Activated naive CD4-positive, alpha-beta T cell treated with Interleukin-2 at 50 U/mL for 16 hours (primary cell): ENCODE measurements around the gene GPR143.
A peak's percentile ranks its signal among the peaks of the same experiment; 100 is the strongest.

Experiments
- DNase-seq: peaks from one replicate; pipeline ENCODE4 v3.0.0-alpha.2; 2020

GPR143 gene

DNA sequence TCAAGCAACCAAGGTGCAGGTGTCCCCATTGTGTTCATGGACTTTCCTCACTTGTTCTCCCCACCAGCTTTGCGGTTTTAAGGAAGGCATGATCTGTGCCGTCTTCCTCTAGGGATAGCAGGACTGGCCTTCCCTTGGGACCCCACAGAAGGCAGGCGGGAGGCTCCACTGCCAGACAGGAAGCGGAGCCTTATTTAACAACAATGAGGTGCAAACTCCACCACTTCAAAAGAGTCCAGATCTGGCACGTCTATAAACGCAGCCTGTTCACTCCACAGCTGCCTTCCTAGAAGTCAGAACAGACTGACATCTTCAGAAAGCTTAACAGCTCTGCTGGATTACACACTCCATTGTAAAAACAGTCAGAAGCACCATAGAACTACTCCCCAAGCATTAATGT lies 1.7 kb upstream of the GPR143 start:
- DNase-seq, result no peak

DNA sequence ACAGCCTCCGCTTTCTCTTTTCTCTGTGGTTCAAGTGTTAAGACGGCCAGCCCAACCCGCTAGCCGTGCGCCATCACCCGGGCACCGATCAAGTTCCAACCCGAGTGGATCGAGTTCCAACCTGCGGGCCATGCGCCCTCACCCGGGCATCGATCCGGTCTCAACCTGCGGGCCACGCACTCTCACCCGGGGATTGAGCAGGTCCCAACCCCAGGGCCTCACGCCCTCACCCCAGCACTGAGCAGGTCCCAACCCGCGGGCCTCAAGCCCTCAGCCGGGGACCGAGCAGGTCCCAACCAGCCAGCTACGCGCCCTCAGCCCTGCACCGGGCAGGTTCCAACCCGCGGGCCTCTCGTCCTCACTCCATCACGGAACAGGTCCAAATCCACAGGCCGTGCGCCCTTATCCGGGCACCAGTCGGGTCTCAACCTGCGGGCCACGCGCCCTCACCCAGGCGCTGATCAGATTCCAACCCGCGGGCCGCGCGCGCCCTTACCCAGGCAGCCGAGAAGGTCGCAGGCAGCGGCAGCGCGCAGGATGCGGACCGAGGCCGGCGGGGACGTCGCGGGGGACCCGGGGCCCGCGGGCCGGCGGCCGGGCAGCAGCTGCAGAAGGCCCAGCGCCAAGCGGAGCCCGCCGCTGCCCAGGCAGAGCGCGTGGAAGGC lies 443 bp downstream of the GPR143 start:
- no peak for DNase-seq

DNA sequence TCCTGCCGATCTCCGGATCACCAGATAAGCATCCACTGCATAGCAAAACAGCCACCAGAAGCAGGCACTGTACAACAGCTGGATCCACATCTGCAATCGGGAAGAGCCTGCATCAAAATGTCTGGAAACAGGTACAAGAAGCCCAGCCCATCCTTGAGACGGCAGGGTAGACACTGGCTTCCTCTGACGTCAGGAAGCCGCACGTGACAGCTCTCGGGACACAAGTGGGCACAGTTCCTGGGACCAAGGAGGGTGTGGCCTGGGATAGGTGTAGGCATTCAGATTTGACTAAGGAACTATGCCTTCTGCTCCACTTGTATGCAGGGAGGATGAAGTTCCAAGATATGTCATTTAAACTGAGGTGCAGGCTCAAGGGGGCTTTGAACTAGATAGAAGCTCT lies 6.3 kb downstream of the GPR143 start:
- no peak for DNase-seq

DNA sequence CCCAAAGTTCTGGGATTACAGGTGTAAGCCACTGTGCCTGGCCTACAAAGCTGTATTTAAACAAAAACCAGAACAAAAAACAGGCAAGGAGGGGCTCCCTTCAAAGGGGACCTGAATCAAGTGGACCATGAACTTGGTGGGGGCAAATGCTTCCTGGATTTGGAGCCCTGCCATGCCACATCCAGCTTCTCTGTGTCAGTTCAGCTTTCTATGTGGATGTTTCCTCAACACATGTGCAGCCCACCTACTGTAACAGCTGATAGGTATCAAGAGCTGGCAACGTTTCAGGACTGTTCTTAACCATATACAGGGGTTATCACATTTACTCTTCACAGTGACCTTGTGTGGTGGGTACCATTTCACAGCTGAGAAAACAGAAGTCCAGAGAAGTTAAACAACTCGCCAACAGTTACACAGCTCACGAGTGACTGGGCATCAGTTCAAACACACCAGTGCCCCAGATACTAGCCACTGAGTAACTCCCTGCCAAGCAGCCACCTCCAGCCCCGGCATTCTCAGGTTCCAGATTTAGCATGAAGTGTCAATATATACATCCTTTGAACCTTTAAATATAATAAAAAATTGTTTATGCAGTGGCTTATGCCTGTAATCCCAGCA lies 7.5 kb downstream of the GPR143 start:
- DNase-seq, result no peak

DNA sequence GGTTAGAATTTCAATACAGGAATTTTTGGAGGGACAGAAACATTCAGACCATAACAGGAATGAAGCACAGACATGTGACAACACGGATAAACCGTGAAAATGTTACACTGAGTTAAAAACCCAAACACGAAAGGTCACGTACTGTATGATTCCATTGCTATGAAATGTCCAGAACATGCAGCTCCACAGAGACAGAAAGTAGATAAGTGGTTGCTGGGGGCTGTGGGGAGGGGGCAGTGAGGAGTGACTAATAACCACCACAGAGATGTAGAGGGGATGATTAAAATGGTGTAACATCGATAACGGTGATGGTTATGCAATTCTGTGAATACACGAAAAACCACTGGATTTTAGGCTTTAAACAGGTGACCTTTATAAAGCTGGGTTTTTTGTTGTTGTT lies 8.3 kb downstream of the GPR143 start:
- DNase-seq, result no peak

DNA sequence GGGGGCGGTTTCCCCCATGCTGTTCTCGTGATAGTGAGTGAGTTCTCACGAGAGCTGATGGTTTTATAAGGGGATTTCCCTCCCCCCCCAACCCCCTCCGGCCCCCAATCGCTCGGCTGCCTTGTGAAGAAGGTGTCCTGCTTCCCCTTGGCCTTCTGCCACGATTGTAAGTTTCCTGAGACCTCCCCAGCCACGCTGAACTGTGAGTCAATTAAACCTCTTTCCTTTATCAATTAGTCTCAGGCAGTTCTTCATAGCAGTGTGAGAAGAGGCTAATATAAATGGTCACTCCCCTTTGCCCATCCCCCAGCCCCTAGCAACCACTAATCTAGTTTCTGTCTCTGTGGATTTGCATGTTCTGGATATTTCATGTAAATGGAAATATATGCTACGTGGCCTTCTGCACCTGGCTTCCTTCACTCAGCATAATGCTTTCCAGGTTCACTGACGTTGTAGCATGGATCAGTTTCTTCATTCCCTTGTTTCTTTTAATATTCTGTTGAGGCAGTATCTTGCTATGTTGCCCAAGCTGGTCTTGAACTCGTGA lies 16.4 kb downstream of the GPR143 start:
- no peak for DNase-seq

DNA sequence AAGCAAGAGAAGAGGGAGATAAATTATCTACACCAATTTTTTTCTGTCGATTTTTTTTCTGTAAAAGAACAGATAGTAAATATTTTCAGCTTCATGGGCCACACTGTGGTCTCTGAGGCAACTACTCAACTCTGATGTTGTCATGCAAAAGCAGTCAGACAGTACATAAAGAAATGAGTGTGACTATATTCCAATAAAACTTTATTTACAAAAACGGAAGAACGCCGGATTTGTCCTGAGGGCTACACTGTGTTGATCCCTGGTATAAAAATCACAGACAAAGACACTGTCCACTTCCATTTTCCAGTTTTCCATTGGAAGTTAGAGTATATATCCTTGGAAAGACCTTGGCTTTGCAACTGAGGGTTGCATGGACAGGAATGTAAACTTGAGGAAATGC lies 18.0 kb downstream of the GPR143 start:
- DNase-seq, result no peak

DNA sequence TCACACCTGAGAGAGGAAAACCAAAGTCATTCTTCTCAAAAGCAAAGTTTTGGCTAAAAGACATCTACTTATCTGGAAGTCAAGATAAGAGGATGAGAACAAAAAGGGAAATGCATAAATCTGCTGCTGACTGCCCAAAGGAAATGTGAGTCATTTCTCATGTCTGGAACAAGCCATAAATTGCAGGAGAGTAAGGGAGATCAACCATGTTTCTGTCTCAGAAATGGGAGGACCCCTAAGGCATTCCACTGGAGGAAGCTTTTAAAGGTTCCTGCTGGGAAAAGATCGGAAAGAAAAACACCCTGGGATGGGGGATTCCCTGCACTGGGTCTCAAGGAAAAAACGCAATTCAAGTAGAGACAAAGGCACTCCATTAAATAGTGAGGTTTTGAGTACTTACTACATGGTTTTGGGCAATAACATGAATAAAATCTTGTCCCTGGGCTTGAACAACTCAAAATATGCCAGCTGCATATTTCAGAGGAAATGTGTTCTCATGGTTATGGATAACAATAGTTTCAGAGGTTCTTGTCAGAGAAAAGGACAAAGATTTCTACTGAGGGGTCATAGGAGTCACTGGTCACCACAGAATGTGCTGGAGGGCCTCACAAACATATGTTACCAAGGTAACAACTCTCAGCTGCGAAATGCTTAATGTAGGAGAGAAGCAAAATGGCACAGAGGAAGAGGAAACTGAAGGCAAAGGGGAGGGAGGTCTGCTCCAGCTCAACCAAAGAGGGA lies 19.3 kb downstream of the GPR143 start:
- no peak for DNase-seq

DNA sequence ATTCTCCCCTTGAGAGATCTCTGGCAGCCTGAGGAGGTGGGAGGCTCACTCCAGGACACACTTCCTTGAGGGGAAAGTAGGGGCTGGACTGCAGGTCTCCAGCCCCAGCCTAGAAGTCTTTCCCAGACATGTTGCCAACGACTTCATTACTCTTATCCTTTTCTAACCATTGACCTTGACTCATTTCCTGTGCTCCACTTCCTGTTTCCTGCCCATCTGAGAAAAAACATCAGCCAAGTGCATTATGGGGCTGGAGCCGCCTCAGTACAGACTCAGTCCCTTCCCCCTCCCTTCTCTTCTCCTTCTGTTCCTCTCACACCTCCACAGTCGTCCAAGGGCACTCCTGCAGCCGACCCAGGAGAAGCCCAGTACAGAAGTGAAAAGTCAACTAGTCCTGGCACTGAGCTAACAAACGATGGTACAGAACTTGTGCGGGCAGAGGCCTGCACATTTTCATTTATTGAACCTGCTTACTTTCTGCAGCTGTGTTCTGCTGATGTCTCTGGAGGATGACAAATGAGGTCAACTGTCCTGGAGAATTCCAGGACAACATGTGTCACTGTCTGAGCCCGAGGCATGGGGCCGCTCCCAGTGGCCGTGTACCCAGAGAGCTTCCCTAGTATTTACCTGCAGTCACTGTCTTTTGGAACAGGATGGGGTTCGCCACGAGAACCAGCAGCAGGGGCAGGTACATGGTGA lies 20.1 kb downstream of the GPR143 start:
- no peak for DNase-seq

DNA sequence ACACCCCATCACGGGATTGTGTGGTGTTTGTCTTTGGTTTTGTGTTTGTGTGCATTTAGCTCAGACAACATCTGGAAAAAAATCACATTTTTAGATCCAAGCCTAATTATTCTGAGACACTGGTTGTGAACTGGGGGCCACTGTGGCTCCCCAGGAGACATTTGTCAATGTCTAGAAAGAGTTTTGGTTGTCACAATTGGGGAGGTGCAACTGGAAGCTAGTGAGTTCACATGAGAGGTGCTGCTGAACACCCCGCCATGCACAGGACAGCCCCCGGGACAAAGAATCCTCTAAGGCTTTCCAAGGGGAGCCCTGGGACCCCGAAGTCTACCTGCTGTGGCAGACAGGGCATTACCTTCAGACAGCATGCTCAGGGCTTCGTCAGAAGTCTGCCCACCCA lies 26.5 kb downstream of the GPR143 start:
- DNase-seq, result no peak

DNA sequence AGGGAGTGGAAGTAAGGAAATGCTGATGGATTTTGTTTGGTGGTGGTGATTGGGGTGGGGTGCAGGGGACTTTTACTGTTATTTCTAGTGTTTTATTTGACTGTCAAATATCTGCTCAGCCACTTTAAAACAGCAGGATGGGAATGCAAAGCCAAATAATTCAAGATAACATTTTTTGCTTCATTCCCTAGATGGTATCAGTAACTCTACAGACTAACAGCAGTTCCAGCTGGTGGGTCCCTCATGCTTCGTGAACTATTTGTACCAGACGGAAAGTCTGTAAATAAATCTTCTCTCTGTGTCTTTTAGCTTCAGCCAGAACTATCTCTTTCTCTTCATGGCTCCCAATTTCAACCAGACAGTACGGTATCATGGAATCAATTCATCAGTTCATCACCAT lies 27.5 kb downstream of the GPR143 start:
- no peak for DNase-seq

DNA sequence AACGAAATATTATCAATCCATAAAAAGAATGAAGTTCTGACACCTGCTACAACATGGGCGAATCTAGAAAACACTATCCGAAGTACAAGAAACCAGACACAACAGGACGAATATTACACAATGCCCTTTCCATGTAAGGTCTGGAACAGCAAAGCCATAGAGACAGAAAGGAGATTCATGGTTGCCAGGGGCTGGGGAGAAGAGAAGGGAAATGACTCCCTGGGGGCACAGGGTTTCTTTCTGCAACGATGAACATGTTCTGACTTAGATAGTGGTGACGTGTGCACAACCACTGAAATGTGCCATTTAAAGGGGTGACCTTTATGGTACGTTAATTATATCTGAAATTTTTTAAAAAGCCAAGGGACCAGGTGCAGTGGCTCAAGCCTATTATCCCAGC lies 28.3 kb downstream of the GPR143 start:
- DNase-seq, result no peak

DNA sequence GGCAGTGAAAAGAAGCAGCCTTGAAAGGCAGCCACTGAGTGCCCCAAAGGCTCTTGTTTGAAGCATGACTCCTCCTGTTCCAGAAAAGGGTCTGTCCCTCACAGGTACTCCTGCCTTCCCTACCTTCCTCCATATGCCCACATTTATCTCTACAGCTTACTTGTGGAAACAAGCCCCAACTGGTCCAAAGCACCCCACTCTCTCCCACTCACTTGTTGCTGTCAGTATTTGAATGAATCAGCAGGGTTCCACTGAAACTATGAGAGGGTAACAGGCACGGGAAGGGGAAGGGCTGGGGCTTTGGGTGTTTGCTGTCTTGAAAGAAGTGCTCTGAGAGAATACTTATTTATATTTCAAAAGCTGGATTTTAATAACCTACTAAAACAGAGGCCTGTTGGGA lies 34.9 kb downstream of the GPR143 start:
- DNase-seq, result no peak

DNA sequence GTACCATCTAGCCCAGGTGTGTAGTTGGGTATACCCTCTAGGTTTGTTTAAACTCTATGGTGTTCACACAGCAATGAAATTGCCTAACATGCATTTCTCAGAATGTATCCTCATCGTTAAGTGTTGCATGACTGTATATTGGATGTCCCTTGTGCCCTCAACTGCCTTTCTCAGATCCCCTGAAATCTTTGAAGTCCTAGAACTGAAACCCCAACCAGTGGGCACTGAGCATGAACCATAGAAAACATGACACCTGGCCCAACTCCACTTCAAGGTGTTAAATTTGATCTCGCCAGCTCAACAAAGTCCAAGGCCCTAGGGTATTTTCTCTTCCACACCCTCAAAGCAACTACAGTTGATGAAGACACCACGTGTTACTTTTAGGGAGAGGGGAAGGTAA lies 35.6 kb downstream of the GPR143 start:
- no peak for DNase-seq

DNA sequence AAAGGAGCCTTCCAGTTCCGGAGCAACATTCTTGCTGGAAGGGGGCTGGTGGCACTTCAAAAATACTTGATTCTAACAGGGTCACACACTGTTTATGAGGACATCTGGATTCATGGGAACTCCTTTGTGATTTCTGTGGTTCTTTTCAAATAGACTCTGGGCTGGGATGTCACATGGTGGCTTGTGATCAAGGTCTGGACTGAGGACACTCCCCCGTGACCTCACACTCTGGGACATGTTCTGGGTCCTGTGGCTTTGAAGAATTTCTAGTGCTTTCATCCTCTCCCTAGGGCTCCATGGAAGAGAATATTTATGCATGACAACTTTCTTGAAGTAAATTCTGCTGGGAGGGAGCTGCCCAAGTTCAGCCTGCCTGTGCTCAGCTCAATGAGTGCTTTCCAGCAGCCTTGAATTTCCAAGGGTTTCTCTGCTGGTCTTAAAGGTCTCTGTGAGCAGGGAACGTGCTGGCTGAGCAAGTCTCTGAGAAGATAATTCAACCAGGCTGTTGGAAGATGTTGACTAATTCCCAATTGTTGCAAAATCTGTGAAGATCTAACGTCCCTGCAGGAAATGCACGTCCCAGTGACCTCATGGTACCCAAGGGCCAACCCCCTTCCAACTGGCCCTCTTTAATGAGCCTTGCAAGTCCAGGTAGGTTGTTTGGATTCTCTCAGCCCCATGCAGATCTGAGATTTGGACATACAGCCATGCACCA lies 36.3 kb downstream of the GPR143 start:
- DNase-seq, result no peak

DNA sequence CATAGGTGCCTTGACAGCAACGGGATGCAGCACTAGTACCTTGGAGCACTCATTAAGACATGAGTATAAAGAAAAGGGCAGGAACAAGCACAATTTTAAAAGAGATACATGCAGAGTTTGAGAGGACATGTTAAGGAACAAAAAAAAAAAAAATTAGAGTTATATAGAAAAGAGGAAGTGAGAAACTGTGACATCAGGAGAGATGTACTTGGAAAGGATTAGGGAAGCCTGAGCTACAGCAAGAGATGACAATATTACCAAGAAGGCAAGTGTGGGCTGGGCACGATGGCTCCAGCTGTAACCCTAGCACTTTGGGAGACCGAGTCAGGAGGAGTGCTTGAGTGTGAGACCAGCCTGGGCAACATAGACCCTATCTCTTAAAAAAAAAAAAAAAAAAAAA lies 37.4 kb downstream of the GPR143 start:
- DNase-seq, result no peak

DNA sequence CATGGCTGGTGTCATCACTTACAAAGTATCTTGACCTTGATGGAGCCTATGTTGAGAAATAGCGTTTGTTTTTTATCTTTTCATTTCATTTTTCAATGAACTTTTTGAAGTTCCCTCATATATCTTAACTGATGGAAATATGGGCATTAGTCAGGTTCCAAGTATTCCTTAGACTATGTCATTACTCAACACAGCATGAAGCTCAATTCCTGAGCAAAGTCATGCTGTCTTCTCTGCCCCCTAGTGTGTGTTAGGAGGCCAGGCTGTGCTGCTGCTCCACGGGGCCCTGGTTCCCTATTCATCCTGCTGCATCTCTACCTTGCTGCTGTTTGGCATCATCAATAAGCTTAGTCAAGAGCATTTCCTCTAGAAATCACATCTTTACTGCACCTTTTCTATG lies 40.9 kb downstream of the GPR143 start:
- no peak for DNase-seq

DNA sequence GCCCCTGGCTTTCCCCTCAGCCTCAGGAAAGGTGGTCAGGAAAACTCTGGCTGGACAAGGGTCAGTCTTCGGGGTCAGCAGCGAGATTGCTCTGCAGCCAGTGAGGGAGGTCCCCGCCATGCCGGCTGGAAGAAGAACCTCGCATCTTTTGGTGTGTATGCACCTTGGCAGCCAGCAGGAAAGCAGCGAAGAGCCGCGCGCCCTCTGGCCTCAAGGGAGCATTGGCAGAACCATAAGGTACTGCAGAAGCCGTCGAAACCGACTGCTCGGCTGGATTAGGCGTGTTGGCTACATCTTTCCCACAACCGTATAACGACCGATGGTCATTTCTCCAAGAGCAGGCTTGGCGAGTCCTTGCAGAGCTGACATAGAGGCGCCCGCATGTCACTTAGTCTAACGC lies 48.3 kb downstream of the GPR143 start:
- DNase-seq, result no peak

DNA sequence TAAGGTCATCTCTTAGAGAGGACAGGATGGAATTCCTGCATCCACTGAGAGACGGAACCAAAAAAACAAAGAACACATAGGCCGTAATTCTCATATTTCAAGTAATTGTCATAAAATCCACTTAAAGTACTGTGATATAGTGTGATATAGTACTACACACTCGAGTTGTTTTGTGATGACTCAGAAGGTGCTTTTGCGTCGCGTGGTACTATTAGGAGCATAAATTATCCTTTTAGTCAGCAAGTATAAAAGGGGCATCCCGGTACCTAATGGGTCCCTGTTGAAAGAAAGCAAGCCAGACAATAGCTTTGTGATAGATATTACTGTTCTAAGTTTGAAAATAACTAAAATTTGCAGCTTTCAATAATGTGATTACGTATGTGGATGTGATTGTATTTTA lies 55.3 kb downstream of the GPR143 start:
- no peak for DNase-seq

DNA sequence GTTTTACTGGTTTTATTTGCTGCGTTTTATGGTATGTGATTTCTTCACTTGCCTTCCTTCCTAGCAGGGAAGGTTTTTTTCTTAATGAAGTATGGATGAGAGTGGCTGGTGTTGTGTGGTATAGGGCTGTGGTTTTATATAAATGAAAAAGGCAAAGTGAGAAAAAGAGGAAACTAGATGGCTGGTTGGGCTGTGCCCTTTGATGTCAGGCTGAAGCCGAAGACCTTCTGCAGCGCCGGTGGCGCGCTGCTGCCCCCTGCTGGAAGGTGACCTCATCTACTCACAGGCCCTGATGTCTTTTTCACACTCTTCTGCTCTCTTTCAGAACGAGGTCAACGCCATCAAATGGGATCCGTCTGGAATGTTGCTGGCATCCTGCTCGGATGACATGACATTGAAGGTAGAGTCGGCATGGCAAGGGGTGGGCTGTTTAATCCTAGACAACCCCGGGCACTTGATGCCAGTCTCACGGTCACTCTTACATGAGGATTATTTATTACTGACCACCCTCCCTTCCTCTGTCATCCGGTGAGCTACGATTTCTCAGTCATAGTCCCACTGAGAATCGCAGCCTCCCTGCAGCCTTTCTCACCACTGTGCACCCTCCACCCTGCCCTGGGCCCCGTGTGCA lies 56.6 kb downstream of the GPR143 start:
- DNase-seq, result peak; percentile 74

DNA sequence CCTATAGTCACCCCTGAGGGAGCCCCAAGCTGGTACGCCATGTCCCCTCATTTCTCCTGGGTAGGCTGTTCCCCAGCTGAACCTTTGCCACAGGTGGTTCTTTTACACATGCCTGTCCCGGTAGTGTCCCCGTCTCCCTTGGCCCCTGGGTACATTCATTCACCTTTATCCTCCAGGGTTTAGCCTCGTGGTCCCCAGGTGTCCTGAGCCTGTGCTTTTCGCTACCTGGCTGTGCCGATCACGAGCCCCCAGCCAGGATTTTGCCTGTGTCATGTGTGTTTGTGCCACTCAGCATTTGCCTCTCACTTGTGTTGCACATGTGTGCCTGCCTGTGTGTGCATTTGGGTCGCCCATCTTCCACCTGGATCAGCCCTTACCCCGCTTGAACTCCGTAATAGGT lies 57.6 kb downstream of the GPR143 start:
- DNase-seq, result no peak

DNA sequence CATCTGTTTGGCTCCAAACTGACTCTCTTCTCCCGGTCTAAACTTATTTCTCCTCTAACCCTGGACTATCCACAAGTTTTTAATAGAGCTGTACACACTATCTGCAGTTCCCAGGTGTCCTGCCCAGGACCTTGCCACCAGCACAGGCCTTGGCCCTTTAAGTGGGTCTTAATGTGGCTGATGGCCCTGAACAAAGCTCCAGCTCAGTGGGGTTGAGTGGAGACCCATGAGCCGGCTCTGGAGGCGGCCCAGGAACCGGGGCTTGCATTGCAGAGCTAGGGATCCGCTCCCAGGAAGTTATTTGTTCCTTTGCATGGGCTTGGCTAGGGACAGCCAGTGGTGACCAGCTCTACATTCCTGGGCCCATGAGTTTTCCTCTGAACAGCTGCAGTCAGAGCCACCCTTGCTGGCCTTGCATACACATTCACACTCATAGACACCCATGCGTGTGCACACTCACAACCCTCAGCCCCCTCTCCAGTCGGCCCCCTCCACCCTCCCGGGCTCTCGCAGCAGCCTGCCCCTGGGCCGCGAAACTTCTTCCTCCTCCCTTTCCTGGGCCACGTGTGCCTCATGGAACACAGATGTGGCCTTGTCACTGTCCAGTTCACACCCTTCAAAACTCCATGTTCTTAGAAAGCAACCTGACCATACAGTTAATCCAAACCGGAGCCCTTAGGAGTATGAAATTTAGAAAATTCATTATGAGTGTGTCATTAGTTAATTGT lies 58.2 kb downstream of the GPR143 start:
- no peak for DNase-seq
